GM12891 (cell line): ENCODE results near the gene SDC1.

ENCODE experiments used
- DNase-seq: peaks from one replicate; pipeline ENCODE4 v3.0.0; 2011; ENCODE audit warnings: low spot score; ENCODE audit not compliant: insufficient read length
- FAIRE-seq: peaks from 2 replicates; lab custom pipeline; 2011; peaks lifted over from hg19 to GRCh38; lab: Jason Lieb, UNC
- PAX5 ChIP-seq: IDR thresholded peaks from 2 replicates; pipeline ENCODE4 v1.6.1; 2011; ENCODE audit warnings: low read length, moderate library complexity, mild to moderate bottlenecking; ENCODE audit not compliant: insufficient read depth, severe bottlenecking
- POLR2A ChIP-seq: IDR thresholded peaks from 2 replicates; pipeline ENCODE4 v1.6.1; 2011; ENCODE audit warnings: low read depth, low read length, control low read depth
- POLR2AphosphoS5 ChIP-seq: IDR thresholded peaks from 2 replicates; pipeline ENCODE4 v1.6.1; 2011; ENCODE audit warnings: low read depth, low read length, control low read depth
- POU2F2 ChIP-seq: IDR thresholded peaks from 2 replicates; pipeline ENCODE4 v1.6.1; 2011; ENCODE audit warnings: low read depth, mild to moderate bottlenecking, control low read depth, low read length, moderate library complexity
- SPI1 ChIP-seq: IDR thresholded peaks from 2 replicates; pipeline ENCODE4 v1.6.1; 2011; ENCODE audit warnings: low read depth, low read length, control low read depth
- TAF1 ChIP-seq: IDR thresholded peaks from 2 replicates; pipeline ENCODE4 v1.6.1; 2011; ENCODE audit warnings: low read depth, low read length, control low read depth

The SDC1 gene

DNA sequence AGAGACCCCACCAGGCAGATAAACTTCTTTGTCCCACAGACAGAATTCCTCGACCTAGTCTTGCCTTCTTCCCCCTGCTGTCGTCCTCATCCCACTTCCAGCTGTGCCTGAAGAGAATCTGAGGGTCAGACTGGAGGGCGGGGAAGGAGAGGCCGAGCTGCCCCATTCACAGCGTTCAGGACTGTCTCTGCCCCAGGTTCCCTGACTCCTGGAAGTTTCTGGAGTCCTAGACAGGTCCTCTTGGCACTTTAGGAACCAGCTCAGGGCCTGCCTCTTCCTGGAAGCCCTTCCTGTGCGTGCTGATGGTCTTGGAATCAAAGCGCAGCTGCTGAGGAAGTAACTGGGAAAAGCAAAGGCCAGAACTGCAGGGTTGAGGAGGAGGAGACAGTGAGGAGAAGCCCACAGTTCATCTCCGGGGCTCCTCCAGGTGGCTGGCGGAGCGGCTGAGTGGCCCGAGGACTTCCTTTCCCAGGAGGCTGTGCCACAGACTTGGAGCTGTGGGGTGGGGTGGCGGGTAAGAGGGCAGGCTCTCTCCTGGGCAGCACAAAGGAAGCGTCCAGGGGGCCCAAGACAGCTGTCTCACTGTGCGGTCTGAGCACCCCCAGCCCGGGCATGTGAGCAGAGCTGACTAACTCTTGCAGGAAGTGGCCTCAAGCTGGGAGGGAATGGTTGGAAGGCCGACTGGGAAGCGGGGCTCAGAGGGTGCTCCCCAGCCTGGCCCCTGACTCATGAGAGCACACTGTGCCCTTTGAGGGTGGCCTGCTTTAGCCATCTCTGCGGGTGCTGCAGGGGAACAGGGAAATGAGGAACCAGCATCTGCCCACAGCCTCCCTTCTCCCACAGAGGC lies 39.5 kb downstream of the SDC1 start:
- DNase-seq (no peak), FAIRE-seq (no peak)
- no peak for TF ChIP-seq TAF1
- no peak for TF ChIP-seq POU2F2
- no peak for TF ChIP-seq PAX5
- no peak for TF ChIP-seq POLR2AphosphoS5
- no peak for TF ChIP-seq POLR2A
- TF ChIP-seq SPI1 = no peak

DNA sequence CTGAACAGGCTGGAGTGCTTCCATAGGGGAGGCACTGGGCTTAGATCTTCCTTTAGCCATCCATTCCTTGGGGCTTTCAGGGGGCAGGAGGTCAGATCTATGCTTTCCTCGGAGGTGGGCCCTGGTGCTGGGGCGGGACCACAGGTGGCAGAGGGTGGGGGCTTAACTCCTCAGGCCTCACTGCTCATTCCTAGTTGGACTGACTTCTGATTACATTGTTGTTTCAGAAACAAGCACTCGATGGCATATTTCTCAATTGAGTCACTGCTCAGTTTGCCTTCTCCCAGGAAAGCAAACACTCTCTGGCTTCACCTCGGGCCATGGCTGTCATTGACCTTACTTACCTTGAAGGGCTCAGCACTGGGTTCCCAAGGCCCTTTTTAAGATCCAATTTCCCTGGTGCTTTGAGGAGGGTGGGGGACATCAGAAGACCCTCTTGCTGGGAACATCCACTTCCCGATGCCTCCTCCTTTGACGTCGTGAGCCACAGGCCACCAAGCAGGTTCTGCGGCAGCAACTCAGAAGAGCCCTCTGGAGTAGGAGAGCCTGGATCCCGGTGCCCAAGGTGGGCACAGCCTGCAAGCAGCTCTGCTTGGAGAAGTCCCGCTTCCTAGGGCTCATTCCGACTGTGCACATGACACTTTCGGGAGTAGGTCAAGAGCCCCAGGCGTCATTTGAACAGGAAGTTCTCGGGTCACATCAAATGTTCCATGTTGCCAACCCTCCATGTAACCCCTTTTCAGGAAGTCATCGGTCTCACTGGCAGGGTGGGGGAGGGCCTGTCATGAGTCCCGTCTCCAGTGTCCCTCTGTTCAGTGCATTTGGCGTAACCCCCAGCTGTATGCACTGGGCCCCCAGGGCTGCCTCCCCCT lies 40.6 kb downstream of the SDC1 start:
- FAIRE-seq (no peak), DNase-seq (no peak)
- TF ChIP-seq TAF1 (no peak), POU2F2 (no peak), SPI1 (no peak)

DNA sequence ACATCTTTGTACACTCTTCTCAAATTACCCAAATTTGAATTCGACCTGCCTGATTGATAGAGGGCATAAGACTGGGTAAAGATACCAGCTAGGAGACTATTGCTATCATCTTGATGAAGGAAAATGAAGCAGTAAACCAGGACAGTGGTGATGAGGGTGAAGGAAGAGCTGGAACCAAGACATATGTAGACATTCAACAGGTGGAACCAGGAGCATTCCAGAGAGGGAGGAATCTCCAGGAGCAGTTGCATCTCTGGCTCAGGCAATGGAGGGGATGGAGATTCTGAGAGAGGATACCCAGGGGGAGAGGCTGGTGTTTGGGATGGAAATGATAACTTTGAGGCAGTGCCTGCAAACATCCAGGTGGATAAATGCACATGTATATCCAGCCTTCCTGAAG lies 41.6 kb downstream of the SDC1 start:
- TF ChIP-seq TAF1 (no peak), POLR2A (no peak), POLR2AphosphoS5 (no peak), POU2F2 (no peak), PAX5 (no peak), SPI1 (no peak)
- FAIRE-seq (no peak), DNase-seq (no peak)

DNA sequence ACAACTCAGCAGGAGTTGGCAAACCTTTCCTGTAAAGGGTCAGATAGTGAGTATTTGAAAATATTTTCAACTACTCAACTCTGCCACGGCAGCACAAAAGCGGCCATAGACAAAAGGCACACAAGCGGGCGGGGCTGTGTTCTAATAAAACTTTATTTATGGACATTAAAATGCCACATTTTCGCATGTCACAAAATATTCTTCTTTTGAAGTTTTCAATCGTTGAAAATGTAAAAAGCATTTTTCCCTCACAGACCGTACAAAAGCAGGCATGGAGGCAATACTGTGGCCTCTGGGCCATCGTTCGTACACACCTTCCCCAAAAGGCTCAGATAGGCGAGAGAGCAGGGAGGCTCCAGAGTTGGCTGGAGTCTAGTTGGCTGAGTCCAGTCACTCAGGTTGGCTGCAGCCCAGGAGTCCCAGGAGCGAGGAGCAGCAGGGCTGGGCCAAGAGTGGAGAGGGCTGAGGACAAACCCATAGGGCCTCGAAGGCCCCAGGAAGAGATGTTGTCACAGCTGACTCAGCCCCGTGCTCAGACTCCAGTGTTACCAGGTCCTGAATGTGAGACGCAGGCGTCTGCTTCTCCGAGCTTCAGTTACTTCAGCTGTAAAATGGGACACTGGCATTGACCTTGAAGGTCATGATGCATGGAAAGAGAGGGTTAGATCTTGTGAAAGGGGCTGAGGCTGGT lies 42.5 kb downstream of the SDC1 start:
- FAIRE-seq (no peak), DNase-seq (no peak)
- TF ChIP-seq PAX5 (no peak), POLR2A (no peak), TAF1 (no peak), POLR2AphosphoS5 (no peak), SPI1 (no peak), POU2F2 (no peak)

DNA sequence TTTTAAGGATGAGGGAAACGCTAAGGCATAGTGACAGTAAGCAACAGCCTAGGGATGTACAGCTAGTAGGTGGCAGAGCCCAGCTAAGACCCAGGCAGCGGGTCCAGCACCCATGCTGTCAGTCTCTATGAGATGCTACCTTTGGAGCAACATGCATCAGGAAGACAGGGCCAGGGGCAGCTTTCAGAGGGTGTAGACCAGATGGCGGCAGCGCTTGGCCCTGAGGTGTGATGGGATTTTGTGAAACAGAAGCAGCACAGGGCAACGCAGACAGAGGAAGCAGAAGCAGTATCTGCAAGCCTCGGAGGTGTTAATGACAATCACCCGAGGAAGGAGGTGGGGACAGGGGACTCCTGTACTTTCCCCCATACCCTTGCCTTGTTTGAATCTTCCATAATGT lies 43.2 kb downstream of the SDC1 start:
- TF ChIP-seq SPI1 (no peak), PAX5 (no peak), POLR2A (no peak), TAF1 (no peak), POU2F2 (no peak), POLR2AphosphoS5 (no peak)
- no peak for DNase-seq
- no peak for FAIRE-seq

DNA sequence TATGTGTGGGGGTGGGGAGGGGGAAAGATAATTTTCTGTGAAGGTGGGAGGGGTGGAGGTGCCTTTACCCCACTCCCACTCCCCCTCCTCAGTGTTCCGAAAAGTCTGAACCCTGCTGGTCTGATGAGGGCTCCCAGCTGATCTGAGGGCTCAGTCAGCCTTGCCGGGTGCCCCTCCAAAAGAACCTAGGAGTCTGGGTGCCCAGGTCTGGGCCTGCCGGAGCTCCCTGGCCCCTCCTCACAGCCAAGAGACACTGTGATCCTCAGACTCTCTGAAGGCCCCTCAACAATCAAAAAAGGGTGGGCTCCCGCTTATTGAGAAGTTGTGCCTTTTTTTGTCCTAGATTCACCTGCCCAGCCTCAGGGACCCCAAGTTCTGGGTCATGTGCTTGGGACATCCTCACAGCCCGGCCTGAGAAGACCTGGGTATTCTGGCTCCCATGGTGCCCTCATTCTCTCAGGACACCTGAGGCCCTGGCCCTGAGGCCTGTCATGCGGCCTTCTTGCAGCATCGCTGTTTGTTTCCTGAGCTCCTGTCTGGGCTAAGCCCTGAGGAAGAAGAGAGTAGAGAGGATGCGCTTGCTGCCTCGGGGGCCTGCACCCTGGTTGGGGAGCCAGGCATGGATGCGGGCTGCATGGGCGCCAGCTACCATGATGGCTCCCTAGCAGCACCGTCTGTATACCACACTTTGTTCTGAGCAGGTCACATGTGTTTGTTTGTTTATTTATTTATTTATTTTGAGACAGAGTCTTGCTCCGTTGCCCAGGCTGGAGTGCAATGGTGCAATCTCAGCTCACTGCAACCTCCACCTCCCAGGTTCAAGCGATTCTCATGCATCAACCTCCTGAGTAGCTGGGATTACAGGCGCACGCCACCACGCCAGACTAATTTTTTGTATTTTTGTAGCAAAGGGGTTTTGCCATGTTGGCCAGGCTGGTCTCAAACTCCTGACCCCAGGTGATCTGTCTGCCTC lies 44.0 kb downstream of the SDC1 start:
- DNase-seq = no peak
- FAIRE-seq = no peak
- TF ChIP-seq SPI1 (no peak), PAX5 (no peak), TAF1 (no peak), POLR2AphosphoS5 (no peak), POU2F2 (no peak), POLR2A (no peak)

DNA sequence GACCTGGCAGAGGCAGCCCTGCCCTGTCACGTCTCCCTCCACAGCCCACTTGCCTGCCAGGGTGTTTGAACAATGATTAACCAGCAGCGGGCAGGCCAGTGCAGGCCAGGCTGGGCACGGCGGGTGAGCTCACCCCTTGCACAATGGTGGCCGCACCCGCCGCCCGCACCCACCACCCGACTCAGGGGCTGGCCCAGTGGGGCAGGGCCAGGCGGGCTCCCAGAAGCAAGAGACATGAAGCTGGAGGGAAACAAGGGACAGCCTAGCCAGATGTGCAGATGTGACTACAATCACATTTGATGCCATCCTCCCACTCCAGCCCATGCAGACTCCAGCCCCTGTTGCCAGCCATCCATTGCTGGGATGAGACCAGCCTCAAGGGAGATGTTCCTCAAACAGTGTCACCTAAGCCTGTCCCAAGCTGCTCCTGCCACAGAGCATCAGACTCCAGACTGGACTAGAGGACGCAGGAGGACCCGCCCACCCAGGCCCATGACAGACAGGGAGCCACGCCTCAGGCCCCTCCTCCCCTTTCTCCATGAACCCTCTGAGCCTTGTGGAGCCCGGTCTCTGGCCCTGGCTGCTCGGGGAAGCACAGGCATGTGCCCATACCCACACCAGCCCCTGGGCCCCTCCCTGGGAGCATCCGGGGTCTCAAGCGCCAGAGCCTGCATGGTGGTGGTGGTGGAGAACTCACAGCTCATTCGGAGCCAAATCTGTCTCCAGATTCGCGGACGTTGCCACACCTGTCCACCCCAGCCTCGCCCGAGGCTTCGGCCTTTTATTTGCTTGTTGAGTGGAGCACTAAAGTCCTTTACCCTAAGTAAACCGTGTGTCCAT lies 45.0 kb downstream of the SDC1 start:
- TF ChIP-seq POU2F2 (no peak), PAX5 (no peak), POLR2A (no peak), SPI1 (no peak), TAF1 (no peak), POLR2AphosphoS5 (no peak)
- FAIRE-seq = no peak
- DNase-seq = no peak

DNA sequence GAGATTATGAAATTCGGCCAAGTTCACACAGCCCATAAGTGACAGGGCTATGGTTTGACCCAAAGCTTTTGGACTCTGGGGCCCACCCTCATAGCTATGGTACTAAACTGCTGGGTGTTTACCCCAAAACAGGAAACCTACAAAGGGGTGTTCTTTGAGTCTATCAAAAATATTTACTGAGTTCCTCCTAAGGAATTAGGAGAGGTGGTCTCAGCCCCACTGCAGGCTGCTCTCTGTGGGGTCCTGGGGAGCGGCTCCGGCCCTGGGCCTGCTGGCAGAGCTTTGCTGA lies 45.5 kb downstream of the SDC1 start:
- FAIRE-seq = no peak
- no peak for DNase-seq
- TF ChIP-seq POLR2AphosphoS5 = no peak
- no peak for TF ChIP-seq POLR2A
- TF ChIP-seq SPI1 = no peak
- no peak for TF ChIP-seq PAX5
- TF ChIP-seq POU2F2 = no peak
- TF ChIP-seq TAF1 = no peak

DNA sequence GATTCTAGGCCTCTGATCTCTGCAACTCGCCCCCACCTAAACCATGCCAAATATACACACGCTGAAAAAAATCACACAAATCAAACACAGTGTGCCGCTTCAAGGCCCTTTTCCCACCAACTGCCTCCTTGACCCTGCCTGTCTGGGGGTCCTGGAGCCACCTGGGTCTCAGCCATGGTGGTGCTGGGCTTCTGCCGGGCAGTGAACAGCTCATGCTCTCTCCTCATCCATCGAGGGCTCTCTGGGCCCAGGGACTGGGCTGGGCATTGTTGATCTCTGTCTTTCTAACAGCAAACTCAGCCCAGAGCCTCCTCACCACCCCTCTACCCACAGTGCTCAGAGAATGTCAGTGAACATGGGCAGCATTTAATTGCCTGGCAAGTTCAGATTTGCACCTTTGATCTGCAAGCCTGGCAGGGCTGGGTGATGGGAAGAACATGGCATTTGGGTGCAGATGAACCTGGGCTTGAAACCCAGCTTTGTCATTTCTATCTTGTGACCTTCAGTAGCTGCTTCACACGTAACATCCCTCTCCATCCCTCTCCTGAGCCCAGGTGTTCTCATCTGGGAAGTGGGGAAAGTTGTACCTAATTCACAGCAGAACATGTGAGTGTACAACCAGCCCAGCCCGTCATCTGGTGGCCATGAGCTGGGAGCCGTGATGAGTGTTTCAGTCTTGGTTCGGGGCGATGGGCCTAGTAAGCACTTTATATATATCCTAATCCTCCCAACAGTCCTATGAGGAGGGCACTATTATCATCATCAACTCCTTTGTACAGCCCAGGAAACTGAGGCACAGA lies 46.1 kb downstream of the SDC1 start:
- FAIRE-seq (no peak), DNase-seq (no peak)
- no peak for TF ChIP-seq SPI1
- no peak for TF ChIP-seq POLR2A
- no peak for TF ChIP-seq TAF1
- no peak for TF ChIP-seq PAX5
- TF ChIP-seq POU2F2 = no peak
- no peak for TF ChIP-seq POLR2AphosphoS5
